Measurements from ENCODE around the gene FARP1.

FARP1 gene

GRCh38 chr13:98176777-98177608, 34.1 kb downstream of the FARP1 start, which contains the start of gene RNF113B:
Gene RNF113B, minus strand, starts transcription at chr13:98177269. Its CDS starts 33 bp downstream, at chr13:98177236.
- no peak for TF ChIP-seq YY1 (IDR thresholded peaks at IDR 0.05; ENCODE audit: low read depth)
- TF ChIP-seq REST (IDR thresholded peaks at IDR 0.05; ENCODE audit: low read depth) = no peak
- no peak for TF ChIP-seq MAX (IDR thresholded peaks at IDR 0.05)
- TF ChIP-seq CREB1 (IDR thresholded peaks at IDR 0.05; ENCODE audit: low read depth) = no peak
- TF ChIP-seq RAD21 (IDR thresholded peaks at IDR 0.05; ENCODE audit: low read depth) = no peak
- TF ChIP-seq FOXM1 (IDR thresholded peaks at IDR 0.05; ENCODE audit: borderline replicate concordance, low read depth) = no peak
- no peak for TF ChIP-seq NFIC (IDR thresholded peaks at IDR 0.05)
- TF ChIP-seq EP300 (IDR thresholded peaks at IDR 0.05; ENCODE audit: borderline replicate concordance) = no peak
- no peak for TF ChIP-seq CEBPB (IDR thresholded peaks at IDR 0.05)
- TF ChIP-seq TAF1 (IDR thresholded peaks at IDR 0.05; ENCODE audit: low read depth) = no peak
- TF ChIP-seq TEAD4 (IDR thresholded peaks at IDR 0.05) = no peak
- TF ChIP-seq ZBTB7A (IDR thresholded peaks at IDR 0.05; ENCODE audit: low read depth) = no peak
- TF ChIP-seq USF1 (IDR thresholded peaks at IDR 0.05) = no peak
- TF ChIP-seq EGR1 (IDR thresholded peaks at IDR 0.05) = no peak
- TF ChIP-seq TCF12 (IDR thresholded peaks at IDR 0.05; ENCODE audit: low read depth) = no peak

- no peak for TF ChIP-seq USF1 (IDR thresholded peaks at IDR 0.05)
- TF ChIP-seq TCF12 (IDR thresholded peaks at IDR 0.05; ENCODE audit: low read depth) = no peak
- no peak for TF ChIP-seq CREB1 (IDR thresholded peaks at IDR 0.05; ENCODE audit: low read depth)
Observed at GRCh38 chr13:98180092-98180491, 37.2 kb downstream of the FARP1 start.

- TF ChIP-seq CEBPB (IDR thresholded peaks at IDR 0.05) = 0 out of 2 replicates have a peak, but pooled peaks have one; percentile 17
- TF ChIP-seq USF1 (IDR thresholded peaks at IDR 0.05) = no peak
Observed at GRCh38 chr13:98181111-98181815, 38.4 kb downstream of the FARP1 start.

GRCh38 chr13:98182153-98182552, 39.3 kb downstream of the FARP1 start:
- no peak for TF ChIP-seq TEAD4 (IDR thresholded peaks at IDR 0.05)
- no peak for TF ChIP-seq REST (IDR thresholded peaks at IDR 0.05; ENCODE audit: low read depth)
- no peak for TF ChIP-seq MAX (IDR thresholded peaks at IDR 0.05)
- no peak for TF ChIP-seq CREB1 (IDR thresholded peaks at IDR 0.05; ENCODE audit: low read depth)
- TF ChIP-seq NFIC (IDR thresholded peaks at IDR 0.05) = no peak
- no peak for TF ChIP-seq EP300 (IDR thresholded peaks at IDR 0.05; ENCODE audit: borderline replicate concordance)

- TF ChIP-seq MAX (IDR thresholded peaks at IDR 0.05) = no peak
- no peak for TF ChIP-seq TCF12 (IDR thresholded peaks at IDR 0.05; ENCODE audit: low read depth)
- TF ChIP-seq TAF1 (IDR thresholded peaks at IDR 0.05; ENCODE audit: low read depth) = no peak
- no peak for TF ChIP-seq USF1 (IDR thresholded peaks at IDR 0.05)
- no peak for TF ChIP-seq REST (IDR thresholded peaks at IDR 0.05; ENCODE audit: low read depth)
- TF ChIP-seq TEAD4 (IDR thresholded peaks at IDR 0.05) = no peak
- no peak for TF ChIP-seq FOXM1 (IDR thresholded peaks at IDR 0.05; ENCODE audit: borderline replicate concordance, low read depth)
- no peak for TF ChIP-seq RAD21 (IDR thresholded peaks at IDR 0.05; ENCODE audit: low read depth)
- TF ChIP-seq YY1 (IDR thresholded peaks at IDR 0.05; ENCODE audit: low read depth) = no peak
- no peak for TF ChIP-seq EP300 (IDR thresholded peaks at IDR 0.05; ENCODE audit: borderline replicate concordance)
- no peak for TF ChIP-seq CREB1 (IDR thresholded peaks at IDR 0.05; ENCODE audit: low read depth)
- TF ChIP-seq CEBPB (IDR thresholded peaks at IDR 0.05) = no peak
- no peak for TF ChIP-seq EGR1 (IDR thresholded peaks at IDR 0.05)
- no peak for TF ChIP-seq ZBTB7A (IDR thresholded peaks at IDR 0.05; ENCODE audit: low read depth)
- no peak for TF ChIP-seq NFIC (IDR thresholded peaks at IDR 0.05)
Observed at GRCh38 chr13:98182589-98182988, 39.7 kb downstream of the FARP1 start.
